ENCODE measurements around the gene AQP5.

- no peak for TF ChIP-seq CTCF (IDR thresholded peaks at IDR 0.05; ENCODE audit: low read depth, low read length)
- no peak for TF ChIP-seq MYC (IDR thresholded peaks at IDR 0.05; ENCODE audit: low read depth, low read length)
- TF ChIP-seq POLR2A (IDR thresholded peaks at IDR 0.05; ENCODE audit: extremely low read depth, insufficient read length) = no peak
These were observed 39.2 kb upstream of the AQP5 start for GRCh38 chr12:49922349-49923034.
